Right renal cortex interstitium (tissue), 3 donors: ENCODE measurements around the gene SLC6A18. TPM values are rescaled to one million over a fixed set of nuclear protein-coding genes. Genes with fewer than 3 reads are reported as not detected.
"Not testable (repeated sequence)": the region's sequence is repeated elsewhere in the genome, so short reads cannot be mapped to it uniquely, and the experiment has no call there.

Source experiments
- DNase-seq, 3 donors: peaks; one replicate each; pipeline ENCODE4 v3.0.0-alpha.2; 2013; ENCODE audit warnings: low read depth in 3 of 3, low spot score in 2 of 3
- polyA plus RNA-seq, 3 donors: library from polyadenylated mRNA; unstranded; fragments of 120-200 nt; gene quantifications; one replicate each; pipeline ENCODE4 v1.2.1, GENCODE V29; 2013; ENCODE audit not compliant: insufficient read length in 3 of 3

The SLC6A18 gene
- polyA plus RNA-seq, 3 donors: 0.31 to 4.7 (median 1.5) TPM

- not testable (repeated sequence) for DNase-seq
These were observed 59.3 kb downstream of the SLC6A18 start for GRCh38 chr5:1284336-1284970.

GRCh38 chr5:1285141-1285540, 60.0 kb downstream of the SLC6A18 start:
- DNase-seq: no peak

- DNase-seq: no peak
These were observed 60.7 kb downstream of the SLC6A18 start for GRCh38 chr5:1285883-1286291.

- no peak for DNase-seq
These were observed 63.5 kb downstream of the SLC6A18 start for GRCh38 chr5:1288439-1289335.

GRCh38 chr5:1289559-1289958, 64.4 kb downstream of the SLC6A18 start:
- not testable (repeated sequence) for DNase-seq

- not testable (repeated sequence) for DNase-seq
These were observed 65.8 kb downstream of the SLC6A18 start for GRCh38 chr5:1290956-1291355.

- DNase-seq: no peak
These were observed 66.5 kb downstream of the SLC6A18 start for GRCh38 chr5:1291611-1292080.

- DNase-seq: no peak
These were observed 67.0 kb downstream of the SLC6A18 start for GRCh38 chr5:1292139-1292538.

GRCh38 chr5:1292846-1293415, 67.8 kb downstream of the SLC6A18 start:
- no peak for DNase-seq

GRCh38 chr5:1293416-1294205, 68.4 kb downstream of the SLC6A18 start:
- no peak for DNase-seq

- no peak for DNase-seq
These were observed 69.1 kb downstream of the SLC6A18 start for GRCh38 chr5:1294206-1294834.

- DNase-seq: no peak
These were observed 69.9 kb downstream of the SLC6A18 start, which contains the start of gene TERT for GRCh38 chr5:1294835-1295649. Gene TERT (minus strand): TSS chr5:1295068. CDS start chr5:1294989, 79 bp downstream.

- DNase-seq: no peak
These were observed 70.5 kb downstream of the SLC6A18 start for GRCh38 chr5:1295650-1296037.

Other genes starting within 250 kb of the SLC6A18 start
- 10 to 100 TPM; 12.9 to 16.9 (median 16.5) TPM for gene NKD2, start 216.6 kb upstream of the SLC6A18 start, polyA plus RNA-seq
- 10 to 100 TPM; 27.8 to 32.7 (median 31.7) TPM for gene SLC12A7, start 113.3 kb upstream of the SLC6A18 start, polyA plus RNA-seq
- gene SLC6A19, start 23.8 kb upstream of the SLC6A18 start, polyA plus RNA-seq: 10 to 100 TPM; 38.8 to 77.6 (median 55.8) TPM
- under 1 TPM; 0.17 to 0.43 (median 0.28) TPM for gene TERT, start 69.7 kb downstream of the SLC6A18 start, polyA plus RNA-seq
- 100 to 1,000 TPM; 124 to 141 (median 135) TPM for gene CLPTM1L, start 119.7 kb downstream of the SLC6A18 start, polyA plus RNA-seq
- under 1 TPM; 0.41 to 0.72 (median 0.47) TPM for gene SLC6A3, start 220.1 kb downstream of the SLC6A18 start, polyA plus RNA-seq